Femur (tissue), 1 donor: ENCODE data around the gene C1QC.

Source experiments
- DNase-seq: peaks from one replicate; pipeline ENCODE4 v3.0.0-alpha.2; 2017

The C1QC gene

GRCh38 chr1:22643381-22643780 is at the start of gene C1QC:
TSS of gene C1QC (plus strand) at chr1:22643633. CDS start at chr1:22644024, 391 bp downstream.
- DNase-seq = no peak

GRCh38 chr1:22594396-22594795 is 49.0 kb upstream of the C1QC start:
- no peak for DNase-seq

- DNase-seq = no peak
Measured at GRCh38 chr1:22595108-22595507, 48.3 kb upstream of the C1QC start.

- no peak for DNase-seq
Measured at GRCh38 chr1:22597301-22597965, 46.0 kb upstream of the C1QC start.

- no peak for DNase-seq
Measured at GRCh38 chr1:22597996-22598395, 45.4 kb upstream of the C1QC start.

GRCh38 chr1:22598736-22599135 is 44.7 kb upstream of the C1QC start:
- DNase-seq = no peak

- no peak for DNase-seq
Measured at GRCh38 chr1:22600071-22600816, 43.2 kb upstream of the C1QC start.

- DNase-seq = no peak
Measured at GRCh38 chr1:22600817-22601605, 42.4 kb upstream of the C1QC start.

- DNase-seq = no peak
Measured at GRCh38 chr1:22601610-22602009, 41.8 kb upstream of the C1QC start.

- DNase-seq = no peak
Measured at GRCh38 chr1:22602060-22602740, 41.2 kb upstream of the C1QC start.

GRCh38 chr1:22606161-22606560 is 37.3 kb upstream of the C1QC start:
- no peak for DNase-seq

- no peak for DNase-seq
Measured at GRCh38 chr1:22607154-22607553, 36.3 kb upstream of the C1QC start.

- no peak for DNase-seq
Measured at GRCh38 chr1:22608361-22608760, 35.1 kb upstream of the C1QC start.

- no peak for DNase-seq
Measured at GRCh38 chr1:22609291-22609690, 34.1 kb upstream of the C1QC start.

- peak; percentile 73 for DNase-seq
Measured at GRCh38 chr1:22611530-22611947, 31.9 kb upstream of the C1QC start.

GRCh38 chr1:22612671-22613571 is 30.5 kb upstream of the C1QC start:
- no peak for DNase-seq

GRCh38 chr1:22613572-22613918 is 29.9 kb upstream of the C1QC start:
- DNase-seq = no peak

GRCh38 chr1:22613951-22614350 is 29.5 kb upstream of the C1QC start:
- no peak for DNase-seq

- no peak for DNase-seq
Measured at GRCh38 chr1:22615886-22616285, 27.5 kb upstream of the C1QC start.

- DNase-seq = no peak
Measured at GRCh38 chr1:22616571-22616970, 26.9 kb upstream of the C1QC start.

- no peak for DNase-seq
Measured at GRCh38 chr1:22618056-22618455, 25.4 kb upstream of the C1QC start.

- no peak for DNase-seq
Measured at GRCh38 chr1:22619252-22619651, 24.2 kb upstream of the C1QC start.
